OCI-LY7 (cell line): ENCODE measurements around the gene TPR.

Experiments used
- CTCF ChIP-seq: fragments of 200-600 bp; sonication (generic); conservative IDR thresholded peaks from 2 replicates; pipeline ENCODE4 v1.5.1; 2014; ENCODE audit warnings: mild to moderate bottlenecking, antibody characterized with exemption, low read length, moderate library complexity, mixed read lengths
- EZH2phosphoT487 ChIP-seq: fragments of 200-600 bp; sonication (generic); IDR thresholded peaks from 2 replicates; pipeline ENCODE4 v1.6.1; 2018; ENCODE audit warnings: low read depth, borderline replicate concordance, mild to moderate bottlenecking, mixed run types, antibody characterized with exemption, low read length, moderate library complexity, mixed read lengths

- TF ChIP-seq CTCF (no peak), EZH2phosphoT487 (no peak)
Observed at GRCh38 chr1:186301448-186301847, 73.6 kb downstream of the TPR start.
